ENCODE data around the gene SUSD2. TPM values are rescaled to one million over a fixed set of nuclear protein-coding genes. Genes with fewer than 3 reads are reported as not detected.

The SUSD2 gene
- total RNA-seq, 2 experiments from 2014 or later: 0.38 to 0.54 TPM

DNA sequence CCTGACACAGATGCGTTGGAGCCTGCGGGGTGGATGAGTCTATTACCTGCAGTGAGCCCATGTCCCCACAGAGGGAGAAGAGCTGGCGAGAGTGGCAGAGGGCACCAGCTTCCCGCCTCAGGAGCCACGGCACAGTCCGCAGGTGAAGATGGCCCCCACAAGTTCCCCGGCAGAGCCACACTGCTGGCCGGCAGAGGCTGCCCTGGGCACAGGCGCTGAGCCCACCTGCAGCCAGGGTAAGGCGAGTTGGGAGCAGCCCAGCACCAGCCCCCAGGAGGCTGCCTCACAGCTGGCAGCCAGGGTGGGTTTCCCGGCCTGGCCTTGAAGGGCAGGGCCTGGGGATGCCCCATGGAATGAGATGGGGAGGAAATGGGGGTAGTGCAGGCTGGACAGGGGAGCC is 5.2 kb upstream of the SUSD2 start:
- Histone ChIP-seq H3K4me2 (ENCODE audit: low read length) (no peak overlapping the region), H2AFZ (ENCODE audit: low read length) (no peak overlapping the region), H3K4me3 (ENCODE audit: low read depth, low read length, poor library complexity, severe bottlenecking) (no peak overlapping the region), H3K9me3 (ENCODE audit: low read length) (no peaks in the 10 kb centered on the region), H3K9me2 (ENCODE audit: insufficient read depth, low read length) (no peaks in the 10 kb centered on the region), H3K36me3 (ENCODE audit: insufficient read depth, low read length) (peaks cover 26% of the 10 kb centered on the region; the same call in 1 of the 2 replicates), H3K4me1 (ENCODE audit: insufficient read depth, low read length, poor library complexity, severe bottlenecking) (no peaks in the 10 kb centered on the region), H3K79me2 (ENCODE audit: insufficient read depth, low read depth, low read length) (no peaks in the 10 kb centered on the region), H4K20me1 (ENCODE audit: insufficient read depth, low read length) (no peaks in the 10 kb centered on the region), H3K27ac (ENCODE audit: low read depth, low read length, poor library complexity, severe bottlenecking) (no peak overlapping the region)
- intact Hi-C loops (cut with micrococcal nuclease; ENCODE audit: unreplicated experiment): loop anchor here (5.0 kb wide), 1 partner anchor 189 kb away; no protein-coding TSS in a partner anchor
- no TSS peak for BruUV-seq (replicated peaks)
- POLR2A ChIA-PET: no interaction called here
- no peak for DNase-seq (ENCODE audit: low spot score)
- TF ChIP-seq CTCF (conservative IDR thresholded peaks at IDR 0.05; ENCODE audit: low read length): no peak
- TF ChIP-seq EZH2phosphoT487 (IDR thresholded peaks at IDR 0.05; ENCODE audit: borderline replicate concordance, low read depth, low read length): no peak
- CTCF ChIA-PET (ENCODE audit: unreplicated experiment): no interaction called here

- Histone ChIP-seq H2AFZ (ENCODE audit: low read length) (no peak overlapping the region), H3K9me3 (ENCODE audit: low read length) (no peaks in the 10 kb centered on the region), H3K4me2 (ENCODE audit: low read length) (no peak overlapping the region), H3K27ac (ENCODE audit: low read depth, low read length, poor library complexity, severe bottlenecking) (no peak overlapping the region), H3K4me1 (ENCODE audit: insufficient read depth, low read length, poor library complexity, severe bottlenecking) (no peaks in the 10 kb centered on the region), H3K79me2 (ENCODE audit: insufficient read depth, low read depth, low read length) (no peaks in the 10 kb centered on the region), H3K4me3 (ENCODE audit: low read depth, low read length, poor library complexity, severe bottlenecking) (no peak overlapping the region), H3K36me3 (ENCODE audit: insufficient read depth, low read length) (peaks cover 21% of the 10 kb centered on the region; the same call in 1 of the 2 replicates), H4K20me1 (ENCODE audit: insufficient read depth, low read length) (no peaks in the 10 kb centered on the region), H3K9me2 (ENCODE audit: insufficient read depth, low read length) (no peaks in the 10 kb centered on the region)
- ChIA-PET CTCF (ENCODE audit: unreplicated experiment) (no interaction called here), POLR2A (no interaction called here)
- intact Hi-C loops (cut with micrococcal nuclease; ENCODE audit: unreplicated experiment): loop anchor here (5.0 kb wide), 1 partner anchor 189 kb away; no protein-coding TSS in a partner anchor
- TF ChIP-seq CTCF (conservative IDR thresholded peaks at IDR 0.05; ENCODE audit: low read length) (no peak), EZH2phosphoT487 (IDR thresholded peaks at IDR 0.05; ENCODE audit: borderline replicate concordance, low read depth, low read length) (no peak)
- BruUV-seq (replicated peaks): no TSS peak
- no peak for DNase-seq (ENCODE audit: low spot score)
Measured at GRCh38 chr22:24176630-24177029, 4.7 kb upstream of the SUSD2 start.

GRCh38 chr22:24177045-24177444 is 4.2 kb upstream of the SUSD2 start:
- Histone ChIP-seq H3K9me2 (ENCODE audit: insufficient read depth, low read length) (no peaks in the 10 kb centered on the region), H3K36me3 (ENCODE audit: insufficient read depth, low read length) (peaks cover 17% of the 10 kb centered on the region; the same call in 1 of the 2 replicates), H3K79me2 (ENCODE audit: insufficient read depth, low read depth, low read length) (no peaks in the 10 kb centered on the region), H3K9me3 (ENCODE audit: low read length) (no peaks in the 10 kb centered on the region), H3K27ac (ENCODE audit: low read depth, low read length, poor library complexity, severe bottlenecking) (no peak overlapping the region), H3K4me1 (ENCODE audit: insufficient read depth, low read length, poor library complexity, severe bottlenecking) (no peaks in the 10 kb centered on the region), H3K4me2 (ENCODE audit: low read length) (no peak overlapping the region), H2AFZ (ENCODE audit: low read length) (no peak overlapping the region), H4K20me1 (ENCODE audit: insufficient read depth, low read length) (no peaks in the 10 kb centered on the region), H3K4me3 (ENCODE audit: low read depth, low read length, poor library complexity, severe bottlenecking) (no peak overlapping the region)
- intact Hi-C loops (cut with micrococcal nuclease; ENCODE audit: unreplicated experiment): loop anchor here (5.0 kb wide), 1 partner anchor 190 kb away; no protein-coding TSS in a partner anchor
- TF ChIP-seq CTCF (conservative IDR thresholded peaks at IDR 0.05; ENCODE audit: low read length): no peak
- no peak for TF ChIP-seq EZH2phosphoT487 (IDR thresholded peaks at IDR 0.05; ENCODE audit: borderline replicate concordance, low read depth, low read length)
- ChIA-PET POLR2A (no interaction called here), CTCF (ENCODE audit: unreplicated experiment) (no interaction called here)
- no peak for DNase-seq (ENCODE audit: low spot score)
- BruUV-seq (replicated peaks): no TSS peak
